GM10248 (cell line): ENCODE data around the gene PRPF18.

Experiments
- CTCF ChIA-PET: fragments of 300-600 bp; sonication (Branson Sonifier 250); formaldehyde crosslinking; extraction: SDS; loops from one replicate; lab custom pipeline; 2021; ENCODE audit warnings: antibody characterized with exemption; lab: Yijun Ruan, JAX
- POLR2A ChIA-PET: fragments of 350-650 bp; sonication (Branson Sonifier 250); formaldehyde crosslinking; extraction: SDS; loops from one replicate; lab custom pipeline; 2020; ENCODE audit warnings: antibody characterized with exemption; lab: Yijun Ruan, JAX
- DNase-seq: peaks from one replicate; pipeline ENCODE4 v3.0.0; 2012; ENCODE audit errors: extremely low spot score
- TF ChIP-seq, protein P1 (sequence below): IDR thresholded peaks from 2 replicates; pipeline ENCODE4 v1.5.1; 2012; ENCODE audit warnings: mild to moderate bottlenecking, low read depth; ENCODE audit errors: extremely low read depth, missing control alignments, control extremely low read depth

PRPF18 gene

DNA sequence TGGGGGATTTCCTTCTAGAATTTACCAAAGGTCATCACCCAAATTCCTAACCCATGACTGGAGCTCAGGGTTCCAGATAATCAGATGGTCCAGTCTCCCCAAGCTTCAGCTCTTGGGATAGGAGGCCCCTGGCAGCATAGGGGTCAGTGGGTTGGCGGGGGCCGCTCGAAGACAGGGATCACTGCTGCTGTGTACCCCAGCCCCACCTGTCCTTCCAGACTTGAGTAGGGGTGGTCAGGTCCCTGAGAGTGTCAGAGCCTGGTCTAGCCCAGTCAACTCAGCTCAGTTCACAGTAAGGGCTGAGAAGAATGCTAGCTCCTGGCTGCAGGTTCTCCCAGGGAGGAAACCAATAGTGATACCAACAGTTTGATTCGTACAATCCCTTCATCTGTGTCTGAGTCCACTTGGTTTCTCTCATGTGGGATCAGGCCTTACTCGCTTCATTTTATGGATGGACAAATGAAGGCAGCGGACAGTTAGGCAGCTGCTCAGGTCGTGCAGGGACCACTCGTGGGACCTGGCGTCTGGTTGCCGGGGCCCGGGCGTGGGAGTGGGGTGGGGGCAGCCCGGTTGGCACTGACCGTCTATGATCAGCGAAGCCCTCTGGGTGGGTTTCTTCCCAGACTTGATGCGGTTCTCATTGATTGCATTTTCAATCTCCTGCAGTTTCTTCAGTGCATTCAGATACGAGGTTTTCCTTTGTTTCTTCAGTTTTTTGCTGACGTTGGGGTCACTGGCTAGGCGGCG is 78.9 kb downstream of the PRPF18 start:
- TF ChIP-seq, protein P1, sequence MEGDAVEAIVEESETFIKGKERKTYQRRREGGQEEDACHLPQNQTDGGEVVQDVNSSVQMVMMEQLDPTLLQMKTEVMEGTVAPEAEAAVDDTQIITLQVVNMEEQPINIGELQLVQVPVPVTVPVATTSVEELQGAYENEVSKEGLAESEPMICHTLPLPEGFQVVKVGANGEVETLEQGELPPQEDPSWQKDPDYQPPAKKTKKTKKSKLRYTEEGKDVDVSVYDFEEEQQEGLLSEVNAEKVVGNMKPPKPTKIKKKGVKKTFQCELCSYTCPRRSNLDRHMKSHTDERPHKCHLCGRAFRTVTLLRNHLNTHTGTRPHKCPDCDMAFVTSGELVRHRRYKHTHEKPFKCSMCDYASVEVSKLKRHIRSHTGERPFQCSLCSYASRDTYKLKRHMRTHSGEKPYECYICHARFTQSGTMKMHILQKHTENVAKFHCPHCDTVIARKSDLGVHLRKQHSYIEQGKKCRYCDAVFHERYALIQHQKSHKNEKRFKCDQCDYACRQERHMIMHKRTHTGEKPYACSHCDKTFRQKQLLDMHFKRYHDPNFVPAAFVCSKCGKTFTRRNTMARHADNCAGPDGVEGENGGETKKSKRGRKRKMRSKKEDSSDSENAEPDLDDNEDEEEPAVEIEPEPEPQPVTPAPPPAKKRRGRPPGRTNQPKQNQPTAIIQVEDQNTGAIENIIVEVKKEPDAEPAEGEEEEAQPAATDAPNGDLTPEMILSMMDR, result no peak

DNA sequence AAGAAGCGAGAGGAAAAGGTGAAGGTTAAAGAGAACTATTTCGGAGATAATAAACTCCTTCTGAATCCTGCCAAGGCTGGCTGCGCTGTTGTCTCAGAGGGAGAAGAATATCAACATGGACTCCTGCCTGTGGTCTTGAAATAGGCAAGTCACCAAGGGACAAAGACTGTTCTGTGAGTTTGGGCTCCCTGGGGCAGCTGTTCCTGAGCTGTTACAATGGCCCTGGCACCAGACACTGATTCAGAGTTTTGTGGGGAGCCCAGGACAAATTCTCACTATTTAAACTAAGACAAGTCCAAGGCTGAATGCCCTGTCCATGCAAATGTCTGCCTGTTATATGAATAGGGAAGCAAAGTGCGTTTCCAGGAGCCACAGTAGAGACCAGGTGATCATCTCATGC is 81.4 kb downstream of the PRPF18 start:
- ChIA-PET POLR2A (no interaction called here), CTCF (interaction anchor here (0.9 to 3.9 kb wide), 4 partner anchors 9 to 296 kb away, joined by 3 to 16 read pairs (median 4); no protein-coding TSS in a partner anchor)
- no peak for DNase-seq
- TF ChIP-seq, protein P1, result no peak

More for the DNA sequence above, 78.9 kb downstream of the PRPF18 start:
- ChIA-PET CTCF (interaction anchor here (1.4 to 1.6 kb wide), 2 partner anchors 25 to 111 kb away, joined by 4 to 5 read pairs; no protein-coding TSS in a partner anchor), POLR2A (no interaction called here)
- no peak for DNase-seq

DNA sequence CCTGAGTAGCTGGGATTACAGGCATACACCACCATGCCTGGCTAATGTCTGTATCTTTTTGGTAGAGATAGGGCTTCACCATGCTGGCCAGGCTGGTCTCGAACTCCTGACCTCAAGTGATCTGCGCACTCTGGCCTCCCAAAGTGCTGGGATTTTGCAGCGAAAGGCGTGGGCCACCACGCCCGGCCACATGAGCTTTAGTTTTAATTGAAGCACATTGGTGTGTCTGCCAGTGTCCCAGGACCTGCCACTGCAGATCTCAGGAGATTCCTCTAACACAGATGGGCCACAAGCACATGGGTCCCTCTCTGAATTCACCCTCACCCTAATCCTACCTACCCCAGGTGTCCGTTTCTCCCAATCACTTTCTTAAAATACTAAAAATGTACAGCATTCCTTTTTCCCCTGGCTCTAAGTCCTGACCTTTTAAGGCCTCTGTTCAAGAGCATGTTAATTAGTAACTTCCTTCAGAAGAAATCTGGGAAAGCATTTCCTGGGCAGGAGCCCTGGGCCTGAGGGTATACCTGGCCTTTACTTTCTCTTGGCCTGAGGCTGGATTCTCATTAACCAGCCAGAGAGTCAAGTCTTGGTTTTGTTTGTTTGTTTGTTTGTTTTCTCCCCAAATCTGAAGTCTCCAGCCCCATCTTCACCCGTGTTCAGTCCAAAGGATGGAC is 82.6 kb downstream of the PRPF18 start:
- CTCF ChIA-PET, result interaction anchor here (0.9 to 3.9 kb wide), 4 partner anchors 10 to 107 kb away, joined by 3 to 16 read pairs (median 5); no protein-coding TSS in a partner anchor
- TF ChIP-seq, protein P1, result no peak

DNA sequence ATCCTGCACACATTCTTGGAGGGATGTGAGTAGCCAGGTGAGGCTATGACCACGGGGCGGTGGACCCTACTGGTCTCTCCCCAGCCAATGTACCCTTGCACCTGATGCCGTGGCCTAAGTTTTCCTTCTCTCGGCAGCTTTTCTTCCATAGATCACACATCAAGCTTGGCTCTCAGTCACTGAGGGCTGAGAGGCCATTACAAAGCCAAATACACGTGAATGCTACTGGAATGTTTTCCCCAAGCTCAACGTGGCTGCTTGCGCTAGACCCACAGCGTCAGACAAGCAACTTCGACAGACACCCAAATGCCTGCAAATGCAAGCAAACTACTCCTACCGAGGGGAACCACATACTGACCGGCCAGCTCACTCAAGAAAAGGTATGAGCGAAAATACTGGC is 83.1 kb downstream of the PRPF18 start:
- DNase-seq, result no peak
- ChIA-PET CTCF (interaction anchor here (0.9 to 3.9 kb wide), 4 partner anchors 9 to 106 kb away, joined by 3 to 16 read pairs (median 5); no protein-coding TSS in a partner anchor), POLR2A (no interaction called here)
- TF ChIP-seq, protein P1, result no peak

More for the DNA sequence above, 82.6 kb downstream of the PRPF18 start:
- POLR2A ChIA-PET, result no interaction called here
- DNase-seq, result no peak

DNA sequence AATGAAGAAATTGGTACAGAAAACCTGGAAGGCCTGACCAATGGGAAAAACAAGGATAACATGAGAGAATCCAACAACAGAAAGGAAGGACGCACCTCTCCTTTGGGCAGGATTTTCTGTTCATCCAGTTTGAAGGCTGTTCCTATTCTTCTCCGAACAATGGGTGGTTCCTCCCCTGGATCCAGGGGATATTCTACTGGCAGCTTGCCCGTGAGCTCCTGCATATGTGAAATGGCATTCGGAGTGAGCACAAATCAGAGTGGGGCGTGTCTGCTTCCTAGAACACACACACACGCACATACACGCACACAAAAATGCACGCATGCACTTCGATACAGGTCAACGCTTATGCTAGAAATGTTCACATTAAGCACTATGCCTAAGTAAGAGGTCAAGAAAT is 83.5 kb downstream of the PRPF18 start:
- TF ChIP-seq, protein P1, result no peak
- POLR2A ChIA-PET, result no interaction called here
- DNase-seq, result no peak
- CTCF ChIA-PET, result interaction anchor here (0.9 to 3.9 kb wide), 4 partner anchors 9 to 106 kb away, joined by 3 to 16 read pairs (median 5); no protein-coding TSS in a partner anchor

DNA sequence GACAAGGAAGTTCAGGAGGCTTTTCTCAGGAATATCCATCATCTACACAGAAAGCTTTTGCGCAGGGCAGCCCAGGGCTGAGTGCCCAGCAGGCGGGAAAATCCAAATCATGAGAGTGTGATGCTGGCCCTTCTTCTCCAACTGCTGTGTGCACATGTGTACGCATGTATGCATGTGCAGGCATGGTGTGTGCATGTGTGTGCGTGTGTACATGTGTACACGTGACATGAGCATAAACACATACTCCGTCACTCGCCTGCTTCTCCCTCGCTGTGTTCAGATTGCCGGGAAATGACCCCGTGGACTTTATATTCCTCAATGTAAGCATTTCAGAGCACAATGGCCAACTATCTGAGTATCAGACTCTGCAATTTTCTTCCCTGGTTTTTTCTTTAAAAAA is 85.1 kb downstream of the PRPF18 start:
- POLR2A ChIA-PET, result no interaction called here
- CTCF ChIA-PET, result interaction anchor here (3.8 kb wide), 1 partner anchor 12 kb away, joined by 14 read pairs; no protein-coding TSS in a partner anchor
- no peak for DNase-seq
- TF ChIP-seq, protein P1, result no peak
